HEK293T (cell line): ENCODE measurements around the gene LRRC71.

Source experiments
- CTCF ChIA-PET: fragments of 350-600 bp; formaldehyde crosslinking; extraction: SDS; loops from one replicate; lab custom pipeline; 2021; ENCODE audit warnings: antibody characterized with exemption, inconsistent platforms; lab: Yijun Ruan, JAX
- POLR2A ChIA-PET: fragments of 350-600 bp; formaldehyde crosslinking; extraction: SDS; loops from one replicate; lab custom pipeline; 2020; ENCODE audit warnings: antibody characterized with exemption, inconsistent platforms; lab: Yijun Ruan, JAX
- DNase-seq: peaks from one replicate; pipeline ENCODE4 v3.0.0; 2012; ENCODE audit warnings: mixed read lengths; ENCODE audit errors: extremely low spot score
- ARNT ChIP-seq: fragments of 450-650 bp; IDR thresholded peaks from 2 replicates; pipeline ENCODE4 v1.6.1; 2017; ENCODE audit warnings: mild to moderate bottlenecking
- BHLHE40 ChIP-seq: fragments of 450-650 bp; IDR thresholded peaks from 2 replicates; pipeline ENCODE4 v1.6.1; 2016; ENCODE audit warnings: mild to moderate bottlenecking, moderate library complexity, borderline replicate concordance
- CTBP1 ChIP-seq: fragments of 450-650 bp; IDR thresholded peaks from 2 replicates; pipeline ENCODE4 v1.6.1; 2016; ENCODE audit warnings: borderline replicate concordance
- ELF4 ChIP-seq: fragments of 450-650 bp; IDR thresholded peaks from 2 replicates; pipeline ENCODE4 v1.6.1; 2017; ENCODE audit warnings: antibody characterized with exemption
- FOXA1 ChIP-seq: fragments of 450-650 bp; IDR thresholded peaks from 2 replicates; pipeline ENCODE4 v1.6.1; 2016; ENCODE audit warnings: mild to moderate bottlenecking
- FOXK2 ChIP-seq: fragments of 450-650 bp; IDR thresholded peaks from 2 replicates; pipeline ENCODE4 v1.6.1; 2016; ENCODE audit warnings: mild to moderate bottlenecking
- FOXM1 ChIP-seq: fragments of 450-650 bp; IDR thresholded peaks from 2 replicates; pipeline ENCODE4 v1.6.1; 2017; ENCODE audit warnings: mild to moderate bottlenecking, borderline replicate concordance
- HDGF ChIP-seq: fragments of 450-650 bp; IDR thresholded peaks from 2 replicates; pipeline ENCODE4 v1.6.1; 2017; ENCODE audit warnings: antibody characterized with exemption, borderline replicate concordance
- L3MBTL2 ChIP-seq: fragments of 450-650 bp; conservative IDR thresholded peaks from 2 replicates; pipeline ENCODE4 v1.6.1; 2016; ENCODE audit warnings: mild to moderate bottlenecking
- LEF1 ChIP-seq: fragments of 450-650 bp; IDR thresholded peaks from 2 replicates; pipeline ENCODE4 v1.6.1; 2017; ENCODE audit warnings: mild to moderate bottlenecking, borderline replicate concordance
- NFRKB ChIP-seq: fragments of 450-650 bp; IDR thresholded peaks from 2 replicates; pipeline ENCODE4 v1.6.1; 2016; ENCODE audit warnings: mild to moderate bottlenecking, moderate library complexity
- SP1 ChIP-seq: fragments of 450-650 bp; IDR thresholded peaks from 2 replicates; pipeline ENCODE4 v1.6.1; 2017
- SUZ12 ChIP-seq: fragments of 450-650 bp; IDR thresholded peaks from 2 replicates; pipeline ENCODE4 v1.6.1; 2016; ENCODE audit warnings: mild to moderate bottlenecking
- TARDBP ChIP-seq: fragments of 450-650 bp; IDR thresholded peaks from 2 replicates; pipeline ENCODE4 v1.6.1; 2016
- ZNF384 ChIP-seq: fragments of 450-650 bp; IDR thresholded peaks from 2 replicates; pipeline ENCODE4 v1.6.1; 2016
- TF ChIP-seq, protein P1 (sequence below): fragments of 450-650 bp; IDR thresholded peaks from 2 replicates; pipeline ENCODE4 v1.6.1; 2016

Gene LRRC71

DNA sequence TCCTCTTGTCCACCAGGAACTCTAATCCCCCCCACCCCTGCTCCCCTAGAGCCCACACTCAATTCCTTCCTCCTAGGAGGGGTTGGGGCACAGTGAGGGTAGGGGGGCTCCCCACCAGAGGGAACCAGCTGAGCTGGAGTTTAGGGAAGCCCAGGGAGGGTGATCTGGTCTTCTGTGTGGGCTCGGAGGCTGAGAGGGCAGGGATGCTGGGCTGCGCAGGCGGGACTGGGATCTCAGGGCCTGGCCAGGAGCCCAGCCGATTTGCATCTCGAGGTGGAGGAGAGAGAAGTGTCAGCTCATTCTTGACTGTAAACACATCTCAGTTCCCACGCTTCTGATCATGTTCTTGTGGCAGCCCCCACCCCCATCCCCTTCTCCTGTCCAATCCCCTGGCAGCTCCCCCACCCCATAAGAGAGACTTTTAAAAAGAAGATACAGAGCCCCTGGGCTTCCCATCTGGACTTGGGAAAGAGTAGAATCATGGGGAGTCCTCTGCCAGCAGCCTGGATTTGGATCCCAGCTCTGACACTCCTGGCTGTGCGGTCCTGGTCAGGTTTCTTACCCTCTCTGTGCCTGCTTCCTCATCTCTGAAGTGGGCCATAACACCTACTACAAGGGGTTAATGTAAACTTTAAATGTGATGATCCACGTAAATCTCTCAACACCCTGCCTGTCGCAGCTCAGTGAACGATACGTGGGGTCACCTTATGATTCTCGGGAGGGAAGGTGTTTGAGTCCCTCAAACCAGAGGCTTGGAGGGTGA is 20.3 kb upstream of the LRRC71 start:
- no peak for DNase-seq
- POLR2A ChIA-PET, result interaction anchor here (0.8 to 1.2 kb wide), 2 partner anchors 26 to 172 kb away, joined by 3 read pairs; partner anchors contain the start of genes ISG20L2 and METTL25B
- TF ChIP-seq FOXA1, result no peak
- TF ChIP-seq TARDBP, result no peak
- TF ChIP-seq SUZ12, result no peak
- TF ChIP-seq FOXK2, result no peak
- no peak for TF ChIP-seq ELF4
- no peak for TF ChIP-seq FOXM1
- no peak for TF ChIP-seq NFRKB
- TF ChIP-seq CTBP1, result no peak
- TF ChIP-seq, protein P1, sequence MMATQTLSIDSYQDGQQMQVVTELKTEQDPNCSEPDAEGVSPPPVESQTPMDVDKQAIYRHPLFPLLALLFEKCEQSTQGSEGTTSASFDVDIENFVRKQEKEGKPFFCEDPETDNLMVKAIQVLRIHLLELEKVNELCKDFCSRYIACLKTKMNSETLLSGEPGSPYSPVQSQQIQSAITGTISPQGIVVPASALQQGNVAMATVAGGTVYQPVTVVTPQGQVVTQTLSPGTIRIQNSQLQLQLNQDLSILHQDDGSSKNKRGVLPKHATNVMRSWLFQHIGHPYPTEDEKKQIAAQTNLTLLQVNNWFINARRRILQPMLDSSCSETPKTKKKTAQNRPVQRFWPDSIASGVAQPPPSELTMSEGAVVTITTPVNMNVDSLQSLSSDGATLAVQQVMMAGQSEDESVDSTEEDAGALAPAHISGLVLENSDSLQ, result no peak
- no peak for TF ChIP-seq HDGF
- no peak for TF ChIP-seq BHLHE40
- no peak for TF ChIP-seq ARNT
- CTCF ChIA-PET, result interaction anchor here (0.9 to 2.5 kb wide), 2 partner anchors 8 to 40 kb away, joined by 3 to 7 read pairs; no protein-coding TSS in a partner anchor

DNA sequence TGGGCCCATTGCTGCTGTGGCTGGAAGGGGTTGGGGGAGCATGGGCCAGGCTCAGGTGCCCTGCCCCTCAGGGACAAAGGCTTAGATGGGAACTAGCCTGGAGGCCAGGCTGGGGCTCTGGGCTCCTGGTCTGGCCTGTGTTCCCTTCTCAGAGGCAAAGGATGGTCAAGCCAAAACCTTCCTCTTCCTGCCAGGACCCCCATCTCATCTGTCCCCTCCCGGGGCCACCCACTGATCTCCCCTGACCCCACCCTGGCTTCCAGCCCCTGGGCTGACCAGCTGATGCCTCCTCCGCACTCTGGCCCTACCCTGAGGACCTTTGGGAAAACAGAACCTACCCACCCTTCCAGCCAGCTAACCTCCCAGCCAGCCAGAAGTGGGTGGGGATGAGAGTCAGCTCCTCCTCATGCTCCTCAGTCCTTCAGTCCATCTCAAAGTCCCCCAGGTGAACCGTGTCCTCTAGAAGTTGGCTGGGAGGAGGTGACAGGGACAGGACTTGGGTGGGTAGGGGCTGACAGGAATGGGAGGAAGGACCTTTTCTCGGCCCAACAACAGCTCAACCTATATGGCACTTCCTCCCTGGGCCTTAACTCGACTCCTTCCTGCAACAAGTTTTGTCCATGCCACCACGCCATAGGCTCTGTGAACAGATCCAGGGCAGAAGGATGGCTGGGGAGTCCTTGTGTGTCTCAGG is 19.4 kb upstream of the LRRC71 start:
- TF ChIP-seq LEF1, result no peak
- TF ChIP-seq SP1, result no peak
- no peak for TF ChIP-seq ELF4
- TF ChIP-seq NFRKB, result no peak
- TF ChIP-seq, protein P1, result no peak
- no peak for TF ChIP-seq FOXM1
- ChIA-PET POLR2A (interaction anchor here (0.6 to 1.2 kb wide), 2 partner anchors 25 to 160 kb away, joined by 3 read pairs; partner anchors contain the start of gene MRPL24), CTCF (interaction anchor here (1.2 to 2.5 kb wide), 3 partner anchors 9 to 11 kb away, joined by 6 to 8 read pairs (median 7); no protein-coding TSS in a partner anchor)
- no peak for DNase-seq

DNA sequence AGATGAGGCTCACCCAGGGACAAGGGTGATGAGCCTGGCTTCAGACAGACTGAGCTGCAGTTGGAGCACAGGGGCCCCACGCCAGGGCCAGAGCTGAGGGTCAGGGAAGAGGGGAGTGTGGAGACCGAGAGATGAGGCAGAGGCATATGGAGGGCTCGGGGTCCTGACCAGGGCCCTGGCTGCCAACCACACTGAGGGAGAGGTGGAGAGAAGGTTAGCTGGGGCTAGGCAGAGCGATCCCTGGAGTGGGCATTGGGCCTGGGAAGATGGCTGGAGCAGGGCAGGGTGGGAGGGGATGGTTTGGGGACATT is 18.9 kb upstream of the LRRC71 start:
- CTCF ChIA-PET, result interaction anchor here (1.2 to 2.5 kb wide), 3 partner anchors 9 to 11 kb away, joined by 6 to 8 read pairs (median 7); no protein-coding TSS in a partner anchor
- POLR2A ChIA-PET, result interaction anchor here (1.2 kb wide), 1 partner anchor 25 kb away, joined by 3 read pairs; no protein-coding TSS in a partner anchor
- DNase-seq, result no peak
- TF ChIP-seq HDGF, result no peak
- no peak for TF ChIP-seq ZNF384

DNA sequence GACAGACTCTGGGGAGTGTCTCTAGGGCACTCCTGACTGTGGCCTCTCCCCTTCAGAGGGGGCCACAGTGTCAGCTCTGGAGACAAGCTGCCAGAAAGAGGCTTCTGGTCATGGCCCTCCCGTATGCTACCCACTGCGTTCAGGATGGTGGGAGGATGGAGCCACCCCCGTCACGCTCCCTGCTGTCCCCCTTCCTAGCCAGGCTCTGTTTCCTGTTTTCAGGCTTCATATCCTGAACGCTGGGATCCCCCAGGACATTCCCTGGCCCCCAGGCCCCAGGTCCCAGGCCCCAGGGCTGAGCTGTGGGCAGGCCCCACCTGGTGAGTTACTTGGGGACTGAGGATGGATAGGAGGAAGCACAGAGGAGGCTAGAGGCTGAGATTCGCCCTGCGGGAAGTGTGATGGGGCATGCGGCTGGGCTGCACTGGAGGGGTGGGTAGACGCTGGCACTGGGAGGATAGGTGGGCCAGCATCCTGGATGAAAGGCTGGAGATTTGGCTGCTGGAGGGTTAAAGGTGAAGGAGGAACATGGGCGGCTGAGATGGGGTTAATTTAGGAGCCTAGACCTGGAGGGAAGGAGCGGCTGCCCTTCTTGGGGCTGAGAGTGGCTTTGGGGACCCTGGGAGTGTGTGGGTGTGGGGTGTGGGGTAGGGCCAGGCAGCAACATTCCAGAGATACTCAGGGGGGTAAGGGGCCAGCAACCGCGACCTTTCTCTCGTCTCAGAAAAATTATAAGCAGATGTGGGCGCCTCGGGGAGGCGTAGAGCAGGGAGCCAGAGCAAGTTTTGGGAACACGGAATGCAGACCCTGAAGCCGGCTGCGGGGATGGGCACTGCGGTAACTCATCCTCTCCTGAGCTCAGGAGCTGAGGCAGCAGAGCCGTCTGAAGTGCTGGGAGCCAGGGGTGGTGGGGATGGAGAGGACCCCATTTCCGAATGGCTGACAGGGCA is 18.2 kb upstream of the LRRC71 start:
- POLR2A ChIA-PET, result no interaction called here

DNA sequence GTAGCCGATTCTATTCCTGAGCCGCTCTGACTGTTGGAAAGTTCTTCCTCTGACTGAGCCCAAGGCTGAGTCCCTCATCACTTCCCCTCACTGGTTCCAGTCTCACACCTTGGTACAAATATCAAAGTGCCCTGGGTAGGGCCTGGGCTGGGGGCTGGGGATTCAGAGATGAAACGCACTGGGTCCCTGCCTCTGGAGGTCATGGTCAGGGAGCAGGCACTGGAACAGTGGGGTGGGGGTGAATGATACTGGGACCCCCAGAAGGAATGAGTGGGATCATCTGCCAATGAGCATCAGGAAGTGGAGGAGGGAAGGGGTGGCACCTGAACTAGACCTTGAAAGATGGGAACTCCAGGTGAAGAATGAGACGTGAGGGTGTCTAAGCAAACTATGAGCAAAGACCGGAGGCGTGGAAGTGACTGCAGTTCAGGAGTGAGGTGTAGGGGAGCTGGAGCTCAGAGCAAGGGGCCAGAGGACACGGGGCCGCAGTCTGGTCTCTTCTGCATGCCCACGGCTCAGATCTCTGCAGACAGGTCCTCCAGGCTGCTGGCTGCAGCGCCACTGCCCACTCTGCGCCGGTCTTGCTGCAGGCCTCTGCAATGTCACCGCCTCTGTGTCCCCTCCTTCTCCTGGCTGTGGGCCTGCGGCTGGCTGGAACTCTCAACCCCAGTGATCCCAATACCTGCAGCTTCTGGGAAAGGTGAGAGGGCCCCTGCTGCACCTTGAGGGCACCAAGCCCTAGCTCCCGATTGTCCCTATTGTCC is 16.9 kb upstream of the LRRC71 start:
- no peak for TF ChIP-seq ZNF384
- CTCF ChIA-PET, result interaction anchor here (0.6 to 1.0 kb wide), 4 partner anchors 12 to 156 kb away, joined by 3 to 6 read pairs (median 4); no protein-coding TSS in a partner anchor

More for the DNA sequence above, 18.2 kb upstream of the LRRC71 start:
- TF ChIP-seq ARNT (no peak), CTBP1 (no peak), TARDBP (no peak), L3MBTL2 (no peak)
- TF ChIP-seq, protein P1, result no peak
- DNase-seq, result no peak
- CTCF ChIA-PET, result interaction anchor here (0.7 to 2.5 kb wide), 6 partner anchors 9 to 26 kb away, joined by 3 to 8 read pairs (median 6); no protein-coding TSS in a partner anchor

More for the DNA sequence above, 16.9 kb upstream of the LRRC71 start:
- DNase-seq, result no peak
- POLR2A ChIA-PET, result no interaction called here
